H1 (cell line): ENCODE measurements around the gene LRP8. TPM values are rescaled to one million over a fixed set of nuclear protein-coding genes. Genes with fewer than 3 reads are reported as not detected.

Experiments
- CTCF ChIA-PET: fragments of 300-600 bp; sonication (Branson Sonifier 250); formaldehyde crosslinking; loops from one replicate; lab custom pipeline; 2021; ENCODE audit not compliant: partially characterized antibody; lab: Charles Lee
- POLR2A ChIA-PET: fragments of 300-600 bp; sonication (Branson Sonifier 250); formaldehyde crosslinking; loops from one replicate; lab custom pipeline; 2021; ENCODE audit warnings: inconsistent platforms; ENCODE audit not compliant: partially characterized antibody; lab: Charles Lee
- DNase-seq, 2 experiments: peaks; one replicate each; pipeline versions ENCODE4 v3.0.0 to v3.0.0-alpha.2; 2010 to 2022; ENCODE audit warnings: low spot score in 2 of 2, low read depth in 1 of 2, mixed read lengths in 1 of 2
- FAIRE-seq: peaks from 2 replicates; lab custom pipeline; 2011; peaks lifted over from hg19 to GRCh38; lab: Jason Lieb, UNC
- H2AFZ ChIP-seq: 2 replicates; pipeline ENCODE4 v1.8.1; 2012; ENCODE audit warnings: low read length, inconsistent platforms
- H2AK5ac ChIP-seq: 2 replicates; pipeline ENCODE4 v1.6.1; 2013; ENCODE audit warnings: low read depth, low read length
- H2BK120ac ChIP-seq: replicated peaks from 2 replicates; pipeline ENCODE3; 2013; ENCODE audit warnings: low read depth, low read length, inconsistent platforms
- H2BK12ac ChIP-seq: 2 replicates; pipeline ENCODE4 v1.6.1; 2013; ENCODE audit warnings: low read depth, low read length
- H2BK15ac ChIP-seq: 2 replicates; pipeline ENCODE4 v1.6.1; 2013; ENCODE audit warnings: low read length
- H2BK20ac ChIP-seq: 2 replicates; pipeline ENCODE4 v1.6.1; 2013; ENCODE audit warnings: low read length
- H2BK5ac ChIP-seq: 2 replicates; pipeline ENCODE4 v1.6.1; 2013; ENCODE audit warnings: low read depth, low read length
- H3K14ac ChIP-seq: 2 replicates; pipeline ENCODE4 v1.6.1; 2013; ENCODE audit warnings: inconsistent platforms; ENCODE audit not compliant: insufficient read length
- H3K18ac ChIP-seq: 2 replicates; pipeline ENCODE4 v1.6.1; 2013; ENCODE audit warnings: low read length; ENCODE audit errors: extremely low read depth
- H3K23ac ChIP-seq: 2 replicates; pipeline ENCODE4 v1.6.1; 2013; ENCODE audit warnings: inconsistent platforms; ENCODE audit not compliant: insufficient read length
- H3K23me2 ChIP-seq: 2 replicates; pipeline ENCODE4 v1.6.1; 2013; ENCODE audit warnings: low read depth, low read length
- H3K27ac ChIP-seq: 2 replicates; pipeline ENCODE4 v1.6.1; 2011; ENCODE audit warnings: low read depth, low read length, inconsistent platforms
- H3K27me3 ChIP-seq, 4 experiments: replicated peaks in 1 of 4; 1 replicate in 1 of 4; 2 replicates in 3 of 4; pipeline versions ENCODE4 v1.6.1 to v1.8.1; 2011 to 2013; ENCODE audit warnings: low read length in 3 of 4, mild to moderate bottlenecking in 3 of 4, inconsistent platforms in 2 of 4, mixed read lengths in 2 of 4, moderate library complexity in 1 of 4; ENCODE audit not compliant: control insufficient read depth in 3 of 4, insufficient read depth in 3 of 4; ENCODE audit errors: extremely low read depth in 1 of 4
- H3K36me3 ChIP-seq, 4 experiments: 2 replicates each; pipeline versions ENCODE4 v1.6.1 to v1.8.1; 2011 to 2013; ENCODE audit warnings: mild to moderate bottlenecking in 4 of 4, low read length in 3 of 4, moderate library complexity in 2 of 4, control low read depth in 1 of 4, inconsistent platforms in 1 of 4; ENCODE audit not compliant: insufficient read depth in 4 of 4, control insufficient read depth in 2 of 4
- H3K4ac ChIP-seq: replicated peaks from 2 replicates; pipeline ENCODE3; 2013; ENCODE audit warnings: low read length, low read depth, mixed read lengths, inconsistent platforms; ENCODE audit not compliant: insufficient read length
- H3K4me1 ChIP-seq, 4 experiments: replicated peaks in 1 of 4; 1 replicate in 1 of 4; 2 replicates in 3 of 4; pipeline versions ENCODE4 v1.6.1 to v1.8.1; 2011 to 2013; ENCODE audit warnings: low read length in 3 of 4, inconsistent platforms in 2 of 4, mixed read lengths in 1 of 4; ENCODE audit not compliant: insufficient read depth in 4 of 4, control insufficient read depth in 3 of 4
- H3K4me2 ChIP-seq, 2 experiments: 2 replicates each; pipeline versions ENCODE4 v1.6.1 to v1.8.1; 2011 to 2013; ENCODE audit warnings: low read depth in 2 of 2, low read length in 2 of 2, control low read depth in 1 of 2, inconsistent platforms in 1 of 2, mild to moderate bottlenecking in 1 of 2; ENCODE audit not compliant: insufficient read depth in 1 of 2
- H3K4me3 ChIP-seq, 4 experiments: fragments of 200-600, 300-600 bp in 1 of 4; sonication (generic), shearing (Covaris generic), sonication (Bioruptor Twin) in 1 of 4; 2 replicates each; pipeline versions ENCODE4 v1.5.1 to v1.8.1; 2011 to 2016; ENCODE audit warnings: low read length in 4 of 4, low read depth in 3 of 4, control low read depth in 2 of 4, inconsistent platforms in 2 of 4, mild to moderate bottlenecking in 2 of 4, mixed read lengths in 1 of 4, moderate library complexity in 1 of 4; ENCODE audit not compliant: insufficient read depth in 2 of 4; ENCODE audit errors: extremely low read depth in 1 of 4
- H3K56ac ChIP-seq: replicated peaks from 2 replicates; pipeline ENCODE3; 2013; ENCODE audit warnings: low read depth, mild to moderate bottlenecking, mixed read lengths, low read length, inconsistent platforms; ENCODE audit not compliant: insufficient read length
- H3K79me1 ChIP-seq: 2 replicates; pipeline ENCODE4 v1.6.1; 2013; ENCODE audit warnings: low read depth, low read length, control low read depth
- H3K79me2 ChIP-seq, 2 experiments: 2 replicates each; pipeline versions ENCODE4 v1.6.1 to v1.8.1; 2012 to 2013; ENCODE audit warnings: low read length in 2 of 2, mild to moderate bottlenecking in 2 of 2, inconsistent platforms in 1 of 2; ENCODE audit not compliant: insufficient read depth in 2 of 2, control insufficient read depth in 1 of 2
- H3K9ac ChIP-seq, 4 experiments: replicated peaks in 1 of 4; 1 replicate in 1 of 4; 2 replicates in 3 of 4; pipeline versions ENCODE4 v1.6.1 to v1.8.1; 2011 to 2013; ENCODE audit warnings: low read depth in 3 of 4, low read length in 3 of 4, control low read depth in 2 of 4, mild to moderate bottlenecking in 2 of 4, moderate library complexity in 2 of 4, inconsistent platforms in 1 of 4; ENCODE audit errors: extremely low read depth in 1 of 4
- H3K9me3 ChIP-seq, 2 experiments: 2 replicates each; pipeline versions ENCODE4 v1.6.1 to v1.8.1; 2012 to 2013; ENCODE audit warnings: mild to moderate bottlenecking in 2 of 2, moderate library complexity in 2 of 2, control low read depth in 1 of 2, inconsistent platforms in 1 of 2, low read depth in 1 of 2, low read length in 1 of 2, mixed read lengths in 1 of 2; ENCODE audit not compliant: insufficient read depth in 2 of 2
- H4K20me1 ChIP-seq, 2 experiments: replicated peaks in 1 of 2; 2 replicates each; pipeline versions ENCODE3 to v1.8.1; 2011 to 2013; ENCODE audit warnings: inconsistent platforms in 2 of 2, low read length in 2 of 2, mild to moderate bottlenecking in 1 of 2; ENCODE audit not compliant: insufficient read depth in 2 of 2, control insufficient read depth in 1 of 2
- H4K5ac ChIP-seq: 2 replicates; pipeline ENCODE4 v1.6.1; 2013; ENCODE audit warnings: low read length, low read depth, mixed read lengths, inconsistent platforms; ENCODE audit not compliant: insufficient read length
- H4K8ac ChIP-seq: 2 replicates; pipeline ENCODE4 v1.8.0; 2013; ENCODE audit warnings: mild to moderate bottlenecking, moderate library complexity, low read length, inconsistent platforms; ENCODE audit not compliant: insufficient read depth; ENCODE audit errors: extremely low read depth
- H4K91ac ChIP-seq: replicated peaks from 2 replicates; pipeline ENCODE3; 2013; ENCODE audit warnings: low read length, mixed read lengths, inconsistent platforms; ENCODE audit not compliant: insufficient read length
- EGR1 ChIP-seq: IDR thresholded peaks from 2 replicates; pipeline ENCODE4 v1.6.1; 2011; ENCODE audit warnings: low read depth, low read length, borderline replicate concordance
- EZH2 ChIP-seq: fragments of 200-600 bp; sonication (generic); IDR thresholded peaks from 2 replicates; pipeline ENCODE4 v1.7.1; 2012; ENCODE audit warnings: low read depth, mild to moderate bottlenecking, moderate library complexity, low read length, inconsistent platforms; ENCODE audit not compliant: severe bottlenecking
- SIX5 ChIP-seq: IDR thresholded peaks from 2 replicates; pipeline ENCODE4 v1.6.1; 2011; ENCODE audit warnings: mild to moderate bottlenecking, low read depth, low read length
- WGBS, 2 experiments: shearing (Covaris generic) in 1 of 2; methylation state at CpG; one replicate each; pipeline versions ENCODE4 v1.1.6 to v1.1.7; 2013 to 2015; ENCODE audit warnings: low lambda C conversion rate in 2 of 2, mixed read lengths in 2 of 2, inconsistent platforms in 1 of 2, low coverage in 1 of 2, missing lambda C conversion rate in 1 of 2; ENCODE audit not compliant: insufficient replicate concordance in 2 of 2, insufficient coverage in 1 of 2, insufficient read length in 1 of 2; ENCODE audit errors: extremely low coverage in 1 of 2, missing lambda C conversion rate in 1 of 2; 5-methylcytosine and 5-hydroxymethylcytosine counted together
- polyA plus RNA-seq, 7 experiments: library from polyadenylated mRNA; depleted of rRNA in 3 of 7; stranded (reverse) in 5 of 7; unstranded in 2 of 7; fragments of >200 nt in 5 of 7; fragments of 200-250 nt in 2 of 7; gene quantifications; 1 replicate in 5 of 7; 2 replicates in 1 of 7; 4 replicates in 1 of 7; pipeline versions ENCODE4 v1.2.1 to v1.2.3, GENCODE V29; 2011 to 2013; ENCODE audit warnings: missing spikeins in 2 of 7, mixed read lengths in 2 of 7
- total RNA-seq: library from RNA; stranded (reverse); fragmentation: NEBNext Ultra II Directional; extraction: Animal tissue kit (Norgen Biotek cat#: 25700); gene quantifications from 2 replicates; pipeline ENCODE4 v1.2.1, GENCODE V29; 2021

LRP8 gene
- total and polyA plus RNA-seq, 2 of the 8 experiments (the other 6 are each of a cell fraction or from before 2014, with no cell fraction given): 63.2 to 66.4 TPM

GRCh38 chr1:53304527-53304926, 23.3 kb downstream of the LRP8 start:
- H3K4me2 ChIP-seq: no peak overlapping the region
- no peaks in the 10 kb centered on the region for H3K9me3 ChIP-seq
- no peak overlapping the region for H3K23ac ChIP-seq
- no peak overlapping the region for H3K56ac ChIP-seq
- no peak overlapping the region for H2BK12ac ChIP-seq
- no peaks in the 10 kb centered on the region for H3K27me3 ChIP-seq
- FAIRE-seq (no peak), DNase-seq (no peak)
- peaks cover 0 to 9% (median 5%) of the 10 kb centered on the region in 4 experiments; a peak in 5 of 7 replicates for H3K4me1 ChIP-seq
- H3K4me3 ChIP-seq: no peak overlapping the region
- H3K27ac ChIP-seq: peak overlapping the region; percentile 34; the same call in 1 of the 2 replicates
- H4K5ac ChIP-seq: no peak overlapping the region
- H3K14ac ChIP-seq: no peak overlapping the region
- no peaks in the 10 kb centered on the region for H3K23me2 ChIP-seq
- no peak overlapping the region for H3K18ac ChIP-seq
- ChIA-PET POLR2A (interaction anchor here (4.3 kb wide), 1 partner anchor 12 kb away, joined by 17 read pairs; no protein-coding TSS in a partner anchor), CTCF (interaction anchor here (1.0 to 2.1 kb wide), 6 partner anchors 8 to 37 kb away, joined by 3 to 9 read pairs (median 4); no protein-coding TSS in a partner anchor)
- peak overlapping the region; percentile 46 for H4K8ac ChIP-seq
- peaks cover 31% of the 10 kb centered on the region for H3K79me1 ChIP-seq
- no peak overlapping the region for H2BK20ac ChIP-seq
- H3K36me3 ChIP-seq: no peaks in the 10 kb centered on the region; a peak in 3 of 8 replicates
- H3K4ac ChIP-seq: no peak overlapping the region
- no peak overlapping the region for H2BK5ac ChIP-seq
- no peak overlapping the region; a peak in 2 of 7 replicates for H3K9ac ChIP-seq
- no peak overlapping the region for H4K91ac ChIP-seq
- H2AK5ac ChIP-seq: no peak overlapping the region
- H4K20me1 ChIP-seq: peaks cover 25 to 50% of the 10 kb centered on the region in 2 experiments
- peaks cover 0 to 90% of the 10 kb centered on the region in 2 experiments; a peak in 2 of 4 replicates for H3K79me2 ChIP-seq
- no peak overlapping the region for H2AFZ ChIP-seq
- H2BK15ac ChIP-seq: no peak overlapping the region
- no peak overlapping the region for H2BK120ac ChIP-seq
- 80% methylated on average over 7 of the region's 7 CpGs; no CpG with 5 or more reads in 1 of the 2 experiments for WGBS, 2 experiments
- TF ChIP-seq EZH2 (no peak), EGR1 (no peak), SIX5 (no peak)
